Measurements from ENCODE around the gene RFC4. TPM values are rescaled to one million over a fixed set of nuclear protein-coding genes. Genes with fewer than 3 reads are reported as not detected.

RFC4 gene
- total RNA-seq, 1 donor: 9.3 TPM

GRCh38 chr3:186784820-186785494 is 21.3 kb downstream of the RFC4 start:
- Histone ChIP-seq H3K4me3 (ENCODE audit: low read length) (peak overlapping the region; percentile 100), H3K27me3 (ENCODE audit: insufficient read depth, low read length) (no peaks in the 10 kb centered on the region), H3K4me1 (ENCODE audit: insufficient read depth, low read length) (peaks cover 35% of the 10 kb centered on the region), H3K9me3 (ENCODE audit: low read depth, low read length) (no peaks in the 10 kb centered on the region)

GRCh38 chr3:186783731-186784515 is 22.4 kb downstream of the RFC4 start:
- Histone ChIP-seq H3K9me3 (ENCODE audit: low read depth, low read length) (no peaks in the 10 kb centered on the region), H3K4me3 (ENCODE audit: low read length) (peak overlapping the region; percentile 100), H3K4me1 (ENCODE audit: insufficient read depth, low read length) (peaks cover 35% of the 10 kb centered on the region), H3K27me3 (ENCODE audit: insufficient read depth, low read length) (no peaks in the 10 kb centered on the region)

GRCh38 chr3:186783058-186783730 is 23.1 kb downstream of the RFC4 start, which contains the start of gene EIF4A2:
TSS of gene EIF4A2 (plus strand) at chr3:186783577. CDS start at chr3:186783611, 34 bp downstream.
- Histone ChIP-seq H3K4me3 (ENCODE audit: low read length) (peak within 1 kb of the TSS; percentile 100), H3K4me1 (ENCODE audit: insufficient read depth, low read length) (peaks cover 35% of the 10 kb centered on the region), H3K9me3 (ENCODE audit: low read depth, low read length) (no peaks in the 10 kb centered on the region), H3K27me3 (ENCODE audit: insufficient read depth, low read length) (no peaks in the 10 kb centered on the region)

GRCh38 chr3:186782542-186783057 is 23.7 kb downstream of the RFC4 start:
- Histone ChIP-seq H3K27me3 (ENCODE audit: insufficient read depth, low read length) (no peaks in the 10 kb centered on the region), H3K9me3 (ENCODE audit: low read depth, low read length) (no peaks in the 10 kb centered on the region), H3K4me3 (ENCODE audit: low read length) (peak overlapping the region; percentile 100), H3K4me1 (ENCODE audit: insufficient read depth, low read length) (peaks cover 34% of the 10 kb centered on the region)

- H3K4me3 ChIP-seq (ENCODE audit: low read length): no peak overlapping the region
- H3K4me1 ChIP-seq (ENCODE audit: insufficient read depth, low read length): peaks cover under 1% of the 10 kb centered on the region
- no peaks in the 10 kb centered on the region for H3K9me3 ChIP-seq (ENCODE audit: low read depth, low read length)
- H3K27me3 ChIP-seq (ENCODE audit: insufficient read depth, low read length): no peaks in the 10 kb centered on the region
Observed at GRCh38 chr3:186779204-186779603, 27.1 kb downstream of the RFC4 start.

- Histone ChIP-seq H3K4me1 (ENCODE audit: insufficient read depth, low read length) (peaks cover 7% of the 10 kb centered on the region), H3K9me3 (ENCODE audit: low read depth, low read length) (no peaks in the 10 kb centered on the region), H3K27me3 (ENCODE audit: insufficient read depth, low read length) (no peaks in the 10 kb centered on the region), H3K4me3 (ENCODE audit: low read length) (no peak overlapping the region)
Observed at GRCh38 chr3:186775999-186776398, 30.3 kb downstream of the RFC4 start.

- peaks cover 7% of the 10 kb centered on the region for H3K4me1 ChIP-seq (ENCODE audit: insufficient read depth, low read length)
- H3K9me3 ChIP-seq (ENCODE audit: low read depth, low read length): no peaks in the 10 kb centered on the region
- H3K27me3 ChIP-seq (ENCODE audit: insufficient read depth, low read length): no peaks in the 10 kb centered on the region
- H3K4me3 ChIP-seq (ENCODE audit: low read length): peak overlapping the region; percentile 46
Observed at GRCh38 chr3:186772701-186773417, 33.4 kb downstream of the RFC4 start.

- peaks cover 7% of the 10 kb centered on the region for H3K4me1 ChIP-seq (ENCODE audit: insufficient read depth, low read length)
- H3K4me3 ChIP-seq (ENCODE audit: low read length): peak overlapping the region; percentile 46
- no peaks in the 10 kb centered on the region for H3K9me3 ChIP-seq (ENCODE audit: low read depth, low read length)
- H3K27me3 ChIP-seq (ENCODE audit: insufficient read depth, low read length): no peaks in the 10 kb centered on the region
Observed at GRCh38 chr3:186772281-186772694, 34.0 kb downstream of the RFC4 start.

GRCh38 chr3:186760897-186761447 is 45.3 kb downstream of the RFC4 start:
- Histone ChIP-seq H3K9me3 (ENCODE audit: low read depth, low read length) (no peaks in the 10 kb centered on the region), H3K4me3 (ENCODE audit: low read length) (no peak overlapping the region), H3K27me3 (ENCODE audit: insufficient read depth, low read length) (no peaks in the 10 kb centered on the region), H3K4me1 (ENCODE audit: insufficient read depth, low read length) (no peaks in the 10 kb centered on the region)

GRCh38 chr3:186760141-186760833 is 46.0 kb downstream of the RFC4 start:
- no peaks in the 10 kb centered on the region for H3K27me3 ChIP-seq (ENCODE audit: insufficient read depth, low read length)
- H3K9me3 ChIP-seq (ENCODE audit: low read depth, low read length): no peaks in the 10 kb centered on the region
- H3K4me1 ChIP-seq (ENCODE audit: insufficient read depth, low read length): no peaks in the 10 kb centered on the region

GRCh38 chr3:186759231-186759930 is 46.9 kb downstream of the RFC4 start:
- Histone ChIP-seq H3K9me3 (ENCODE audit: low read depth, low read length) (no peaks in the 10 kb centered on the region), H3K4me3 (ENCODE audit: low read length) (no peak overlapping the region), H3K27me3 (ENCODE audit: insufficient read depth, low read length) (no peaks in the 10 kb centered on the region), H3K4me1 (ENCODE audit: insufficient read depth, low read length) (no peaks in the 10 kb centered on the region)

More at GRCh38 chr3:186760141-186760833, 46.0 kb downstream of the RFC4 start:
- H3K4me3 ChIP-seq (ENCODE audit: low read length): no peak overlapping the region

- Histone ChIP-seq H3K9me3 (ENCODE audit: low read depth, low read length) (no peaks in the 10 kb centered on the region), H3K27me3 (ENCODE audit: insufficient read depth, low read length) (no peaks in the 10 kb centered on the region), H3K4me1 (ENCODE audit: insufficient read depth, low read length) (no peaks in the 10 kb centered on the region), H3K4me3 (ENCODE audit: low read length) (no peak overlapping the region)
Observed at GRCh38 chr3:186757686-186758220, 48.5 kb downstream of the RFC4 start.

- Histone ChIP-seq H3K4me3 (ENCODE audit: low read length) (no peak overlapping the region), H3K4me1 (ENCODE audit: insufficient read depth, low read length) (no peaks in the 10 kb centered on the region), H3K9me3 (ENCODE audit: low read depth, low read length) (no peaks in the 10 kb centered on the region), H3K27me3 (ENCODE audit: insufficient read depth, low read length) (no peaks in the 10 kb centered on the region)
Observed at GRCh38 chr3:186757214-186757613, 49.1 kb downstream of the RFC4 start.
